ENCODE data around the gene LENG1.

GRCh38 chr19:54180691-54181091 lies 21.2 kb upstream of the LENG1 start:
- TF ChIP-seq CTCF (IDR thresholded peaks at IDR 0.05): no peak
- TF ChIP-seq POLR2A (IDR thresholded peaks at IDR 0.05): no peak

Data from uterus (tissue), 2 donors.